NB4 (cell line): ENCODE measurements around the gene MICAL2.

Experiments used
- DNase-seq: peaks from one replicate; pipeline ENCODE4 v3.0.0; 2010; ENCODE audit warnings: low read depth
- H3K4me3 ChIP-seq: one replicate; pipeline ENCODE4 v1.5.1; 2011; ENCODE audit warnings: mild to moderate bottlenecking, low read depth, low read length, moderate library complexity
- CTCF ChIP-seq: IDR thresholded peaks from one replicate; pipeline ENCODE4 v1.5.1; 2012; ENCODE audit warnings: low read depth, low read length
- MAX ChIP-seq: IDR thresholded peaks from 2 replicates; pipeline ENCODE4 v1.6.1; 2011; ENCODE audit warnings: low read depth, low read length
- MYC ChIP-seq: IDR thresholded peaks from 2 replicates; pipeline ENCODE4 v1.6.1; 2011; ENCODE audit warnings: low read depth, low read length
- POLR2A ChIP-seq: IDR thresholded peaks from 2 replicates; pipeline ENCODE4 v1.6.1; 2011; ENCODE audit warnings: mild to moderate bottlenecking; ENCODE audit not compliant: insufficient read length; ENCODE audit errors: extremely low read depth

Gene MICAL2

DNA sequence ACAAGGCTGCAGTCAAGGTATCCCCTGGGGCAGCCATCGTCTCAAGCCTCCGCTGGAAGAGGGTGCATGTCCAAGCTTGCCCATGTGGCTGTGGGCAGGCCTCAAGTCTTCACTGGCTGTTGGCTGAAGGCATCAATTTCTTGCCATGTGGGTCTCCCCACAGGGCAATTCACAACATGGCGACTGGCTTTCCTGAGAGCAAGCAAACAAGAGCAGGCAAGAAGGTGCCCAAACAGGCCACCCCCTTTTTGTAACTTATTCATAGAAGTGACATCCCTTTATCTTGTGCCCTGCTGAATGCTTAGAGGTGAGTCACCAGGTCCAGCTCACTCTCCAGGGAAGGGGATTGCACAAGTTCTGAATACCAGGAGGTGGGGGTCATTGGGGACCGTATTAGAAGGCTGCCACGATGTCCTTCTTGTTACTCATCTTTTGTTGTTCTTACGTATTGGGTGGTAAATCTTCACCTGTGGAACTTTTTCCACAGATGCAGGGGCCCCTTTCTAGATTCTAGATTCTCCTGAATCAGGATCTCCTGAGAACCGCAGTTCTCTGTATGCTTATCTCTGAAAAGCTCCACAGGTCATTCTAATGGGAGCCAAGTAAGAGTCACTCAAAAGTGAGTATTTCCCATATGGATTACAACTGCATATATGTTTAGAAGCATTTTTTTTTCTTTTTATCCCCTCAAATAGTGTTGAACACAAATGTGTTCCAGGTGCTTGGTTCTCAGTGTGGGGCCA is 44.2 kb upstream of the MICAL2 start:
- TF ChIP-seq MAX (no peak), MYC (no peak), POLR2A (no peak), CTCF (no peak)
- H3K4me3 ChIP-seq: no peak overlapping the region
- peak; percentile 85 for DNase-seq

- TF ChIP-seq MYC (peak; percentile 80), POLR2A (no peak), MAX (peak; percentile 69)
- DNase-seq: peak; percentile 93
- no peak overlapping the region for H3K4me3 ChIP-seq
These were observed 43.4 kb upstream of the MICAL2 start for GRCh38 chr11:12066799-12067508.

DNA sequence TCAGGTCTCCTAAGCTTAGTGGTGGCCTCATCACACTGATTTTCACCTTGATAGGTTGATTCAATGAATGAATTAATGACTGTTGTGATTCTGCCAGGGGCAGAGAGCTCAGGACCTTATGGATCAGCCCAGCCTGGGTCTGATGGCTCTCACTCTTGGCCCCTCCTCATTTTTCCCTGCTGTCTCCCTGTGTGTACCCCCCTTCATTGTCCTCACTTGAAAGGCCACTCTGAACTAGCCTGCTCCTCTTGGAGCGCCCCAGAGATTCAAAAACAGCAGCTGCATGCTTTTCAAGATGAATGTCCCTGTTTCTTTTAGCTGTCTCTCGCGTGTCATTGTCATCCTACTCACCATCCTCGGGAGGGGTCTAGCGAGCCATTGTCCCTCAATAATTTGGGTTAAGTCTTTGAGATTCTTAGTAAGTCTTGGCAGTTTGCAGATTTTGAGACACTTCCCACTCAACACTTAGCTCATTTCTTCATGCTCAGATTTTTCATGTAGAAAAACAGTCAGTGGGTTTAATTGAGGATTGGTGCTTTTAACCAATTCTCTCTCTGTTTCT is 42.5 kb upstream of the MICAL2 start:
- DNase-seq: no peak
- no peak for TF ChIP-seq POLR2A
- no peak for TF ChIP-seq MYC
- TF ChIP-seq MAX: no peak
- TF ChIP-seq CTCF: no peak
- no peak overlapping the region for H3K4me3 ChIP-seq

DNA sequence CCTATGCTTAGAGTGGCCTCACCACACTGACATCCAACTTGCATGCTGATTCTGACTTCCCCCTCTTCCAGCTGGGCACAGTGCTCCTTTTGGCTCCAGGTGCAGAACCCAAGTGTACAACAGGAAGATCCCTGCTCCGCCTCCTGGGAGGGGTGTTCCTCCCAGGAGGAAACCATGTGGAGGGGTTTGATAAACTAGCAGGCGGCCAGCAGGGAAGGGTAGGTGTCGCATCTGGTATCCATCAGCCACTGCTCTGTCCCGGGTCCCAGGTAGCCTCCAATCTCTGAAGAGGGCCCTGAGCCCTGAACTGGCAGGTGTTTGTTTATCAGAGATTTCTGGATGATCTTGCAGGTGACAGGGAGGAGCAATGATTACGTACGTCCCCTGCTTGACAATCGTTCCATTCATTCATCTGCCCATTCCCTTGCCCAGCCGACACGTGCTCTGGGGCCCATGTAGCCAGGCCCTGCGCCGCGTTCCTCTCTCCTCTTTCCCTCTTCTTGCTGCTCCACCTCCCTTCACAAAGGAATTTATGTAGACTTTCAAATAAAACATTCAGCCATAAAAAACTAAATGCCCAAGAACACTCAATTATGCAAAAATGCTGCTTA is 41.2 kb upstream of the MICAL2 start:
- no peak for DNase-seq
- H3K4me3 ChIP-seq: no peak overlapping the region
- TF ChIP-seq MYC (no peak), MAX (no peak), POLR2A (no peak), CTCF (no peak)

DNA sequence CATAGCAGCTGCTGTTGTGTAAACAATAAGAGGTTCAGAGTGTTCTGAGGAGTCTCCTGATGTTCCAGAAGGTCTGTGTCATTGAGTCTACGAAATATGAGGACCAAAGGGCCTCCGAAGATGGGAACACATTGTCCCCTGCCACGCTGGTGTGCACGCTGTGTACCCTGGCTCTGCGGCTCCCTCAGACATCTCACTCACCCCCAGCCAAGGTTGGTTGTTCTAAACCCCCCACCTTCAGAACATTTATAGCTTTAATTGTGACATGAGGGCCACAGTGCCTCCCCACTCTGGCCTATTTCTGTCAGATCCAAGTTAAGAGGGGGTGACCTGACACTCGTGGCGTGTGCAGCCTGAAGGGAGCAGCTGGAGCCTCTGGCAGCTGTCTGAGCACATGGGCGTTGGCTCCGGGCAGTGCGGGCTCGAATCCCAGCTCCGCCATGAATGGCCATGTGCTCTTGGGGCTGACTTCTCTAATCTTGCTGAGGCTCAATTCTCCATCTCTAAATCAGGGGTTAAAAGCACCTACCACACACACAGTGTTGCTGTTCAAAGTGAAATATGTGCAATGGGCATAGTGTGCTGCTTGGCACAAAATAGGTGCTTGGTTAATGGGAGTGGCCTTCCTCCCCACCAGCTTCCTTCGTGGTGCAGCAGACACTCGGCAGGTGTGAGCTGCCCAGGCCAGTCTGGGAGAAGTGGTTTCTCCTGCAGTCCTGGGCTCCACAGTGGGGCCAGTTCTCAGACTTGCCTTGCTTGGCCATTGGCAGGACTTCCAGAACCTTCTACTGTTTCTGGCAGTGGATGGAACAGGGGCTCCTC is 39.7 kb upstream of the MICAL2 start:
- no peak for DNase-seq
- TF ChIP-seq POLR2A: no peak
- TF ChIP-seq CTCF: no peak
- no peak for TF ChIP-seq MYC
- TF ChIP-seq MAX: no peak
- H3K4me3 ChIP-seq: no peak overlapping the region
